GM06990 (cell line): ENCODE data around the gene DDI2.
"Not testable (repeated sequence)": the region's sequence is repeated elsewhere in the genome, so short reads cannot be mapped to it uniquely, and the experiment has no call there.

Source experiments
- DNase-seq: peaks from one replicate; pipeline ENCODE4 v3.0.0-alpha.2; 2011; ENCODE audit not compliant: insufficient read length; ENCODE audit errors: extremely low read depth
- H3K27me3 ChIP-seq: replicated peaks from 2 replicates; pipeline ENCODE4 v1.6.0; 2011; ENCODE audit warnings: low read length; ENCODE audit not compliant: control insufficient read depth, insufficient read depth
- H3K36me3 ChIP-seq: 2 replicates; pipeline ENCODE4 v1.5.1; 2011; ENCODE audit warnings: low read length; ENCODE audit not compliant: control insufficient read depth, insufficient read depth
- H3K4me3 ChIP-seq: replicated peaks from 2 replicates; pipeline ENCODE4 v1.5.1; 2011; ENCODE audit warnings: low read depth, mild to moderate bottlenecking, control low read depth, low read length
- CTCF ChIP-seq: IDR thresholded peaks from 2 replicates; pipeline ENCODE4 v1.5.1; 2011; ENCODE audit warnings: low read length, control low read depth, mild to moderate bottlenecking, inconsistent platforms; ENCODE audit not compliant: insufficient read depth, poor library complexity, severe bottlenecking

Gene DDI2

DNA sequence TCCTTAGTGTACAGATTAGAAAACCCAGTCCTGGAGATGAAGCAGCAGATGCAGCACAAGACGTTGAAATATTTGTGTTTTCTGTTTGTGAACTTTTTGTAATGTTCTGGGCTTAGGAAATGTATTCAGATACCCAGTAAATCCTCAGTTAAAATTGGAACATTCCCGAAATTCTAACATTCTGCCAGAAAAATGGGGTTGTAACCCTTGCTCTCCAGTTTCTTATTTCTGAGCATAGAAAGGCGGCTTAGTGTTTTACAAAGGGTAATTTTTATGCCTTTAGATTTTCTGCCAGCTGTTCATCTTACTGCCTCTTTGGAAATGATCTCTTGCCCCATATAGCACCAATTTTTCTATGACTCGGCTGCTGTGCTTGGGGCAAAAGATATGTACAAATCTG lies 20.6 kb downstream of the DDI2 start:
- no peak for TF ChIP-seq CTCF
- no peak overlapping the region for H3K4me3 ChIP-seq
- H3K27me3 ChIP-seq, result no peaks in the 10 kb centered on the region
- no peak for DNase-seq
- peaks cover 21% of the 10 kb centered on the region for H3K36me3 ChIP-seq

DNA sequence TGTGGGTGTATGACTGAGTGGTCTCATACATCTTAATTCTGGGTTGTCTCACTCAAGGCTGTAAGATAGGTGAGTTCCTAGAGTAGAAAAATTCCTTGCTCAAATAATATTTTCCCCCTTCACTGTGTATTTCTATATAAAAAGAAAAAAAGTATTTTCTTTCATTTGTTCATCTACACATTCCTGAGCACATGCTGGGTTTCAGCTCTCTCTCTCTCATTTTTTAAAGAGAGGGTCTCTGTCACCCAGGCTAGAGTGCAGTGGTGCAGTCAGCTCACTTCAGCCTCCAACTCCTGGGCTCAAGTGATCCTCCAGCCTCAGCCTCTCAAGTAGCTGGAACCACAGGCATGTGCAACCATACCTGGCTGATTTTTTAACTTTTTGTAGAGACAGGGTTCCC lies 22.0 kb downstream of the DDI2 start:
- no peak overlapping the region for H3K4me3 ChIP-seq
- peaks cover 14% of the 10 kb centered on the region for H3K36me3 ChIP-seq
- TF ChIP-seq CTCF, result no peak
- DNase-seq, result no peak
- H3K27me3 ChIP-seq, result no peaks in the 10 kb centered on the region

- no peaks in the 10 kb centered on the region for H3K27me3 ChIP-seq
- H3K4me3 ChIP-seq, result no peak overlapping the region
- H3K36me3 ChIP-seq, result peaks cover 15% of the 10 kb centered on the region
- no peak for DNase-seq
- TF ChIP-seq CTCF, result no peak
These were observed 22.7 kb downstream of the DDI2 start for GRCh38 chr1:15639931-15640330.

GRCh38 chr1:15640667-15641066 lies 23.4 kb downstream of the DDI2 start:
- Histone ChIP-seq H3K36me3 (peaks cover 16% of the 10 kb centered on the region), H3K27me3 (no peaks in the 10 kb centered on the region), H3K4me3 (no peak overlapping the region)
- TF ChIP-seq CTCF, result no peak
- no peak for DNase-seq

DNA sequence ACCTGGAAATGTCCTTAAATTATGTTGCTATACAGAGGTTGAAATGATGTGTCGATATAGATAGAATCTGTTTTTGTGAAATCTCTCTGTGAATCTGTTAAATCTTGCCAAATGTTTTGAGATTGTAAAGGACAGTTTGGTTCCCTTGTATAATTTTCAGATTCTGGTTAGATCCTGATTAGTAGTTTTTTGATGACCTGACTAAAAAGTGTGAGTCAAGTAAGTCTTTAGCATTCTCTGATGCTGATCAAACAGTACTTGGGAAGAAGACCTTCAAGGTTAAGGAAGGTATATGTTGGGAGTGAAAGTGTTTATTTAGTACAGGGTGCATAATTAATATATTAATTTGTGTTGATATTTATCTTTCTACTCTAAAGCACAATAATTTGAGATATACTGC lies 32.7 kb downstream of the DDI2 start:
- Histone ChIP-seq H3K36me3 (peaks cover 8% of the 10 kb centered on the region), H3K27me3 (no peaks in the 10 kb centered on the region), H3K4me3 (no peak overlapping the region)
- no peak for TF ChIP-seq CTCF
- no peak for DNase-seq

DNA sequence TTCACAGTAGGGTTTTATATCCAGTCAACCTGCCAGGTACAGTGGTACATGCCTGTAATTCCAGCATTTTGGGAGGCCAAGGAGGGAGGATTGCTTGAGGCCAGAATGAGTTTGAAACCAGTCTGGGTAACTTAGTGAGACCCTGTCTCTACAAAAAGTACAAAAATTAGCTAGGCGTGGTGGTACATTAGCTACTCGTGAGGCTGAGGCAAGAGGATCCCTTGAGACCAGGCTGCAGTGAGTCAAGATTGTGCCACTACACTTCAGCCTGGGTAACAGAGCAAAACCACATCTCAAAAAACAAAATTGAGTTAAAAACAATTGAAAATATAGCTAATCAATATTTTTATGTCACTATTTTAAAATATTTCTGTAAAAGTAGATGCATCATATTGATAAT lies 33.2 kb downstream of the DDI2 start:
- DNase-seq, result no peak
- Histone ChIP-seq H3K4me3 (no peak overlapping the region), H3K27me3 (no peaks in the 10 kb centered on the region), H3K36me3 (peaks cover 7% of the 10 kb centered on the region)
- TF ChIP-seq CTCF, result no peak

- H3K27me3 ChIP-seq, H3K4me3 ChIP-seq, H3K36me3 ChIP-seq, DNase-seq: not testable (repeated sequence)
These were observed 34.9 kb downstream of the DDI2 start for GRCh38 chr1:15652130-15652529.
